H9 (cell line): ENCODE results near the gene CDK5RAP1. TPM values are rescaled to one million over a fixed set of nuclear protein-coding genes. Genes with fewer than 3 reads are reported as not detected.
A peak's percentile ranks its signal among the peaks of the same experiment; 100 is the strongest.

ENCODE experiments used
- DNase-seq: peaks from one replicate; pipeline ENCODE4 v3.0.0-alpha.2; 2017
- H2AFZ ChIP-seq: one replicate; pipeline ENCODE4 v1.6.1; 2013; ENCODE audit warnings: mild to moderate bottlenecking, low read length, control low read depth, moderate library complexity
- H2AK5ac ChIP-seq: 2 replicates; pipeline ENCODE4 v1.6.1; 2013; ENCODE audit warnings: low read length, control low read depth, mixed read lengths; ENCODE audit not compliant: insufficient read length
- H2BK120ac ChIP-seq: one replicate; pipeline ENCODE4 v1.6.1; 2013; ENCODE audit warnings: low read depth, mild to moderate bottlenecking, low read length, control low read depth, inconsistent platforms; ENCODE audit not compliant: poor library complexity, severe bottlenecking
- H2BK12ac ChIP-seq: 2 replicates; pipeline ENCODE4 v1.6.1; 2013; ENCODE audit warnings: low read length, control low read depth, mixed read lengths, low read depth; ENCODE audit not compliant: insufficient read length
- H2BK15ac ChIP-seq: 2 replicates; pipeline ENCODE4 v1.6.1; 2013; ENCODE audit warnings: low read depth, low read length, control low read depth
- H2BK20ac ChIP-seq: one replicate; pipeline ENCODE4 v1.6.1; 2013; ENCODE audit warnings: low read depth, mild to moderate bottlenecking, low read length, control low read depth, inconsistent platforms; ENCODE audit not compliant: poor library complexity, severe bottlenecking
- H2BK5ac ChIP-seq: 2 replicates; pipeline ENCODE4 v1.6.1; 2013; ENCODE audit warnings: low read length, control low read depth, mixed read lengths; ENCODE audit not compliant: insufficient read length
- H3K14ac ChIP-seq: 2 replicates; pipeline ENCODE4 v1.6.1; 2013; ENCODE audit warnings: low read length, control low read depth; ENCODE audit not compliant: insufficient read depth
- H3K18ac ChIP-seq: 2 replicates; pipeline ENCODE4 v1.6.1; 2013; ENCODE audit warnings: low read depth, mild to moderate bottlenecking, mixed read lengths, low read length, control low read depth; ENCODE audit not compliant: insufficient read length
- H3K23ac ChIP-seq: 2 replicates; pipeline ENCODE4 v1.6.1; 2013; ENCODE audit warnings: low read length, control low read depth, mixed read lengths, low read depth; ENCODE audit not compliant: insufficient read length
- H3K23me2 ChIP-seq: 2 replicates; pipeline ENCODE4 v1.6.1; 2013; ENCODE audit warnings: low read depth, mild to moderate bottlenecking, mixed read lengths, low read length, control low read depth; ENCODE audit not compliant: insufficient read length, poor library complexity, severe bottlenecking
- H3K27ac ChIP-seq: 2 replicates; pipeline ENCODE4 v1.5.1; 2013; ENCODE audit warnings: low read length, control low read depth, mixed read lengths, low read depth; ENCODE audit not compliant: insufficient read length
- H3K27me3 ChIP-seq: 2 replicates; pipeline ENCODE4 v1.6.1; 2013; ENCODE audit warnings: low read length, control low read depth, inconsistent platforms; ENCODE audit not compliant: insufficient read depth
- H3K4ac ChIP-seq: 2 replicates; pipeline ENCODE4 v1.6.1; 2013; ENCODE audit warnings: low read depth, mild to moderate bottlenecking, control low read depth, inconsistent platforms, low read length, moderate library complexity
- H3K4me1 ChIP-seq: 2 replicates; pipeline ENCODE4 v1.6.1; 2013; ENCODE audit warnings: low read length, control low read depth, inconsistent platforms; ENCODE audit not compliant: insufficient read depth
- H3K4me2 ChIP-seq: 2 replicates; pipeline ENCODE4 v1.6.1; 2013; ENCODE audit warnings: low read length, control low read depth, mixed read lengths; ENCODE audit not compliant: insufficient read length, insufficient read depth
- H3K56ac ChIP-seq: 2 replicates; pipeline ENCODE4 v1.6.1; 2013; ENCODE audit warnings: low read depth, mild to moderate bottlenecking, mixed read lengths, low read length, control low read depth; ENCODE audit not compliant: insufficient read length
- H3K79me1 ChIP-seq: 2 replicates; pipeline ENCODE4 v1.6.1; 2013; ENCODE audit warnings: low read depth, mild to moderate bottlenecking, moderate library complexity, low read length, control low read depth, inconsistent platforms; ENCODE audit not compliant: insufficient read depth, poor library complexity, severe bottlenecking
- H3K79me2 ChIP-seq: 2 replicates; pipeline ENCODE4 v1.6.1; 2013; ENCODE audit warnings: low read length, control low read depth, inconsistent platforms; ENCODE audit not compliant: insufficient read depth
- H3K9ac ChIP-seq: 2 replicates; pipeline ENCODE4 v1.6.1; 2013; ENCODE audit warnings: low read length, control low read depth, mixed read lengths; ENCODE audit not compliant: insufficient read length; ENCODE audit errors: extremely low read depth
- H3K9me3 ChIP-seq: one replicate; pipeline ENCODE4 v1.6.1; 2013; ENCODE audit warnings: low read depth, low read length, inconsistent platforms; ENCODE audit not compliant: control insufficient read depth
- H3T11ph ChIP-seq: one replicate; pipeline ENCODE4 v1.6.1; 2013; ENCODE audit warnings: mild to moderate bottlenecking, low read length, control low read depth, inconsistent platforms
- H4K20me1 ChIP-seq: one replicate; pipeline ENCODE4 v1.6.1; 2013; ENCODE audit not compliant: control insufficient read depth, insufficient read length, insufficient read depth
- H4K5ac ChIP-seq: 2 replicates; pipeline ENCODE4 v1.6.1; 2013; ENCODE audit warnings: low read depth, mild to moderate bottlenecking, mixed read lengths, low read length, control low read depth; ENCODE audit not compliant: insufficient read length
- H4K8ac ChIP-seq: replicated peaks from 2 replicates; pipeline ENCODE4 v1.6.1; 2013; ENCODE audit warnings: low read length, control low read depth, mixed read lengths, low read depth; ENCODE audit not compliant: insufficient read length
- H4K91ac ChIP-seq: 2 replicates; pipeline ENCODE4 v1.6.1; 2013; ENCODE audit warnings: low read depth, mild to moderate bottlenecking, moderate library complexity, mixed read lengths, low read length, control low read depth; ENCODE audit not compliant: insufficient read length
- H3K27ac Mint-ChIP-seq, 3 experiments: 2 replicates in 2 of 3; 3 replicates in 1 of 3; pipeline ENCODE4 v1.8.0; 2020 to 2021; ENCODE audit warnings: mixed read lengths in 3 of 3, mild to moderate bottlenecking in 1 of 3, moderate library complexity in 1 of 3
- H3K27me3 Mint-ChIP-seq: 2 replicates; pipeline ENCODE4 v1.8.0; 2021; ENCODE audit warnings: low read depth, mild to moderate bottlenecking, moderate library complexity, mixed read lengths
- H3K36me3 Mint-ChIP-seq, 3 experiments: 2 replicates in 2 of 3; 3 replicates in 1 of 3; pipeline ENCODE4 v1.8.0; 2020 to 2021; ENCODE audit warnings: low read depth in 3 of 3, mixed read lengths in 3 of 3; ENCODE audit not compliant: insufficient read depth in 1 of 3
- H3K4me1 Mint-ChIP-seq, 2 experiments: 2 replicates each; pipeline ENCODE4 v1.8.0; 2020; ENCODE audit warnings: mixed read lengths in 2 of 2
- H3K4me3 Mint-ChIP-seq, 2 experiments: 2 replicates in 1 of 2; 3 replicates in 1 of 2; pipeline ENCODE4 v1.8.0; 2020 to 2021; ENCODE audit warnings: mild to moderate bottlenecking in 2 of 2, mixed read lengths in 2 of 2, moderate library complexity in 1 of 2
- H3K9me3 Mint-ChIP-seq, 2 experiments: 2 replicates in 1 of 2; 3 replicates in 1 of 2; pipeline ENCODE4 v1.8.0; 2020; ENCODE audit warnings: mild to moderate bottlenecking in 2 of 2, mixed read lengths in 2 of 2, moderate library complexity in 1 of 2
- CTCF ChIP-seq: fragments of 200-600 bp; sonication (generic); conservative IDR thresholded peaks from 3 replicates; pipeline ENCODE4 v1.8.0; 2021; ENCODE audit warnings: antibody characterized with exemption, mild to moderate bottlenecking
- WGBS: extraction: QIAGEN DNeasy Blood & Tissue Kit; methylation state at CpG from one replicate; pipeline ENCODE4 v1.1.7; 2013; ENCODE audit warnings: missing lambda C conversion rate, low lambda C conversion rate, mixed read lengths; ENCODE audit not compliant: insufficient read length; ENCODE audit errors: extremely low coverage; 5-methylcytosine and 5-hydroxymethylcytosine counted together
- total RNA-seq: library from RNA; stranded (reverse); gene quantifications from 2 replicates; pipeline ENCODE4 v1.2.1, GENCODE V29; 2021

CDK5RAP1 gene
- total RNA-seq, 1 experiment from 2014 or later = 66.4 TPM

GRCh38 chr20:33352258-33353012, 48.9 kb downstream of the CDK5RAP1 start:
- H2BK15ac ChIP-seq = no peak overlapping the region
- no peak overlapping the region for H2AK5ac ChIP-seq
- H3K23me2 ChIP-seq = no peaks in the 10 kb centered on the region
- no peak overlapping the region for H3K56ac ChIP-seq
- no peak overlapping the region for H2BK5ac ChIP-seq
- H3K4me1 ChIP-seq = no peaks in the 10 kb centered on the region; the same call in 1 of the 2 replicates
- H3K27me3 Mint-ChIP-seq = no peaks in the 10 kb centered on the region
- H3T11ph ChIP-seq = no peak overlapping the region
- no peak for TF ChIP-seq CTCF
- H2BK20ac ChIP-seq = no peak overlapping the region
- H3K14ac ChIP-seq = no peak overlapping the region
- H3K9ac ChIP-seq = no peak overlapping the region
- H3K23ac ChIP-seq = no peak overlapping the region
- H3K36me3 Mint-ChIP-seq = peaks cover 3 to 40% (median 13%) of the 10 kb centered on the region in 3 experiments; a peak in 5 of 7 replicates
- no peaks in the 10 kb centered on the region for H3K9me3 ChIP-seq
- H3K4me1 Mint-ChIP-seq = peaks cover 35 to 36% of the 10 kb centered on the region in 2 experiments
- no peaks in the 10 kb centered on the region for H3K27me3 ChIP-seq
- no peaks in the 10 kb centered on the region for H3K9me3 Mint-ChIP-seq
- no peak overlapping the region for H3K27ac ChIP-seq
- peak overlapping the region; percentile 50 to 73 (median 72); a peak in 6 of 7 replicates for H3K27ac Mint-ChIP-seq
- no CpG with 5 or more reads among the region's 16 CpGs for WGBS
- H3K18ac ChIP-seq = no peak overlapping the region
- H2BK120ac ChIP-seq = no peak overlapping the region
- H4K91ac ChIP-seq = no peak overlapping the region
- DNase-seq = no peak
- H3K4ac ChIP-seq = no peak overlapping the region
- H4K5ac ChIP-seq = no peak overlapping the region
- no peak overlapping the region for H4K8ac ChIP-seq
- H3K79me1 ChIP-seq = no peaks in the 10 kb centered on the region
- no peaks in the 10 kb centered on the region for H3K79me2 ChIP-seq
- H3K4me2 ChIP-seq = no peak overlapping the region
- no peak overlapping the region; a peak in 1 of 5 replicates for H3K4me3 Mint-ChIP-seq
- H2BK12ac ChIP-seq = no peak overlapping the region
- no peak overlapping the region for H2AFZ ChIP-seq
- no peaks in the 10 kb centered on the region for H4K20me1 ChIP-seq
